Activated CD4-positive, alpha-beta T cell treated with anti-CD3 and anti-CD28 coated beads, Interleukin-10, Interleukin-2, amounts not matched to agents 100 ng/mL and 50 ng/mL, durations not matched to agents 16 hours and 8 hours (primary cell): ENCODE data around the gene CHRM4.

Source experiments
- DNase-seq: peaks from one replicate; pipeline ENCODE4 v3.0.0-alpha.2; 2020

Gene CHRM4

GRCh38 chr11:46402957-46403902, 11.7 kb upstream of the CHRM4 start:
- no peak for DNase-seq

- no peak for DNase-seq
These were observed 6.0 kb upstream of the CHRM4 start for GRCh38 chr11:46397526-46397925.

GRCh38 chr11:46393759-46394158, 2.2 kb upstream of the CHRM4 start:
- DNase-seq = no peak

DNA sequence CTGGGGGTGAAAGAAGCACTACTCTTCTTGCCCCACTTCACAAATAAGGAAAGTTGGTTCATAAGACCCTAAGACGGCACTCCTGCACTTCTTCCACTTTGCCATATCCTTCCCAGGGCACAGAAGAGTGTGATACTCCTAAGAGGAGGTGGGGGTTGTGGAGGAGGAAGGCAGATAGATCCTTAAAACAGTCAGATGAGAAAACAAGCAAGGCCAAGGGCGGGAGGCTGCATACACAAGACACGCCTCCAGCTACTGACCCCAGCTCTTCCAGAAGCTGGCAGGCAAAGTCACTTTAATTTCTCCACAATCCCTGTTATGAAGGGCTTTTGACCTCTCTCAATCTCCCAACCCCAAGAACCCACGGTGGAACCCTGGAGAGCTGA, 1.6 kb upstream of the CHRM4 start:
- DNase-seq = no peak

GRCh38 chr11:46392421-46393230, 1.1 kb upstream of the CHRM4 start:
- peak; percentile 76 for DNase-seq

DNA sequence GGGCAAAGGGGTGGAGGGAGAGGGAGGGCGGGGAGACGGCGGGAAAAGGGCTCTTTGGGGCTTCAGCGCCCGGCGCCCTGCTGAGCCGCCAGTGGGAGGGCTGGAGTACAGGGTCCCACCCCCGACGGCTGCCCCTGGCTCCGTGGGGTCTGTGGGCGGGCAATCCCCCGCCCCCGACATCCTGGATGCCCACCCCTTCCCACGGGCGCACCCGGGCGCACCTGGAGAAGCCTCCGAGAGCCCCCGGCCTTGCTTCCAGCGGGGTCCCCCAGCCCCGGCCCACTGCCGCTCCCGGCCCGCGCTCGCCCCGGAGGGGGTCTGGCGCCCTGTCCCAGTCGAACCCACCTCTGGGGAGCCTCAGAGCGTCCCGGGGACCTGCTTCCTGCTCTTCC, 394 bp downstream of the CHRM4 start:
- no peak for DNase-seq

DNA sequence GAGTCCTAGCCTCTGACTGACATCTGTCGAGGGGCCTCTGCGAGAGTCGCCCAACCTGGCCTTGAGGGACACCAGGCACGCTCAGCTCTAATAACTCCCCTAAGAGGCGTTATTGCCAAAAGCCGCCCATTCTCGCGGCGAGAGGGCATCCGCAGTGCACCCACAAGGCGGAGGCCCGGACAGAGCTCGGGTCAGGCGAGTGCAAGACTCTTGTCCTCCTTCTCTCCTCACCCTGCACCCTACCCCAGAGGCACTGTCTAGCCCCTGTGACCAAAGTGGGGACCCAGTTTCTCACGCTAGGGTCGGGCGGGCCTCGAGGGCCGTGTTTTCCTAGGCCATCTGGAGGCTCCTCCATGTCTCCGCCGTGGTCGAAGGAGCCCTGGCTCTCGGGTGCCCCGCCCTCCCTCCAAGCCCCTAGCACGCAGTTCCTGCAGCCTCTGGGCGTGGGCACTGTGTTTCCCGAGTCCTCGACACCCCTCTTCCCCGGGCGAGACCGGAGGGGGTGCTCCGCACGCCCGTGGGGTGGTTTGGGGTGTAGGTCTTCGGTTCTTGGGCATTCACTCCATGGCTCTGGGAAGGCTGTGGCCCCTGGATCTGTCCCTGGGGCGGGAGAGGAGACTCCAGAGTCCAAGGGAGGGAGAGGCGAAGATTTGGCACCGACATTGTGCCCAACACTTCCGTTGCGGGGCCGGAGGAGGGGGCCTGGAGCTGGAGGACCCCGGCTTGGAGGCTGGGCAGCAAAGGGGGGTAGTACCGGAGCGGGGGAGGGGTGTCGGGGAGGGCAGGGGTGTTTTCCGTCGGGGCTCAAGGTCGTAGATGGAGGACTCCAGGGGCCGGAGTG, 1.0 kb downstream of the CHRM4 start:
- no peak for DNase-seq

GRCh38 chr11:46389450-46390330, 1.9 kb downstream of the CHRM4 start:
- DNase-seq = peak; percentile 76

DNA sequence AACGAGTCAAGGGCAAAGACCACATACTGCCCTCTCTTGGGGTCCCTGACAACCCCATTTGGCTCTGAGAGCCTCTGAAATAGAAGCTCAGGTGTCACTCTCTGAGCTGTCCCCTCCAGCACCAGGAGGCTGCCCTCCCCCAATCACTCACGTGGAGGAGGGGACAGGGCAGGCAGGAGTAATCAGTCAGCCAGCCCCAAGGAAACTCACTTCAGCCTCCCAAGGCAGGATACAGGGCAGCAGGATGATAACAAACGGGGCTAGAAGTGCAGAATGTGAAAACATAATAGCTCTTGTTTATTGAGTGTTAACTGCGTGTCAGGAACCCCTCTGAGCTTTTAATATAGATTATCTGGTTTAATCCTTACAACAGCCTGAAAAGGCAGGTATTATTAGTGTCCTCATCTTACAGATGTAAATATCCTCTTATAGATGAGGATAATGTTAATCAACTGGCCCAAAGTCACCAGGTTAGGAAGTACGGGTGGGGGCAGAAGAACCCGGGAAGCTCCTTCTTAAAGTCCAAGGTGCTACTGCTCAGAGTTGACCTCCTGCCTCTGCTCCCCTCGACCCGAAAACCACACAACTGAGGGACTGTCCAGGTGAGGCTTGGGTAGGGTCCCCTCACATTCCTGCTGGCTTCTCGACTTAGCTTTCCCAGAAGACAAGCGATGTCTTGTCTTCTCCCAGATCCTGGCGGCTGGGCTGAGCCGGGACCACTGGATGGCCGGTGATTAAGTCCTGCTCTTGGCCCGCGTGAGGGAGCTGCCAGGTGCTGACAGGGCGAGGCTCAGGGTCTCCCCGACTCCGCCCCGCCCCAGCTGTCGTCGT, 2.7 kb downstream of the CHRM4 start:
- DNase-seq = no peak

DNA sequence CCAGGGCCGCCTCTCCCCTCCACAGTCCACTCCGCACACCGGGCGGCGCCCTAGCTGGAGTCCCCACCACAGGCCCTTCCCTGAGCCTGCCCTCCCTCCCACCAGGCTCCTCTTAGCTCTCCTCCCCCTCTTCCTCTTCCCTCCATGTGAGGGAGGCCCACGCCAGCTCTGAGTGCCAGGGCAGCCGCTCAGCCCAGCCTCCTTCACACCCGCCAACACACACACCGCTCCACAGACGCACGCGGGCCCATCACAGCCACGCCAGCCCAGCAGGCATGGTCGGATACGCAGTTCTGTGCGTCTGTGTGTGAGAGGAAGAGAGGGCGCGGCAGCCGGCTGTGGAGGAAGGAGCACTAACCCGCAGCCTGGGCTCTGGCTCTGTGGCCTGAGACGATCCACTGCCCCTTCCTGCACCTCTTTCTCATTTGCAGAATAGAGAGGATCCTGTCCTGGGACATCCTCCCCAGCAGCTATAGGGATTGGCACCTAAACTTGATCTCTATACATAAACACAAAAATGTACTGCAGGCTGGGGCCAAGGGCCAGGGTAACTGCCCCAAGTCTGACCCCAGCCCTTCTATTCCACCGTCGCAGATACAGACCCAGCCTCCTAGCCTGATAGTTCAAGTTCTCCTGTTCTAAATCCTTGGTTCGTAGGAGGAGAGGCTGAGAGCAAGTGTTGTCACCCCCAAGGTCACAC, 3.5 kb downstream of the CHRM4 start:
- DNase-seq = no peak

- DNase-seq = no peak
These were observed 4.1 kb downstream of the CHRM4 start for GRCh38 chr11:46387456-46387855.

- no peak for DNase-seq
These were observed 4.9 kb downstream of the CHRM4 start for GRCh38 chr11:46386674-46387073.

DNA sequence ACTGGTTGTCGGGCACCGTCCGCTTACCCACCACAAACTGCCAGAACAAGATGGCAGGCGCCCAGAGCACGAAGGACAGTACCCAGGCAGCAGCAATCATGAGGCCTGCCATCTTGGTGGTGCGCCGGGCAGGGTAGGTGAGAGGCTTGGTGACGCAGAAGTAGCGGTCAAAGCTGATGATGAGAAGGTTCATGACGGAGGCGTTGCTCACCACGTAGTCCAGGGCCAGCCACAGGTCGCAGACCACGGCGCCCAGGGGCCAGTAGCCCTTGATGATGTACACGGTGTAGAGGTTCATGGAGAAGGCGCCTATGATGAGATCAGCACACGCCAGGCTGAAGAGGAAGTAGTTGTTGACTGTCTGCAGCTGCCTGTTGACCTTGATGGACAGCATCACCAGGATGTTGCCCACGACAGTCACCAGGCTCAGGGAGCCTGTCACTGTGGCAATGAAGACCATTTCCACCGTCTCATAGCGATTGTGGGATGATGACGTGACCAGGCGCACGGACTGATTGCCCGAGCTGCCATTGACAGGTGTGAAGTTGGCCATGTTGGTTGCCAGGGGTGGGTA, 5.5 kb downstream of the CHRM4 start:
- DNase-seq = no peak

- no peak for DNase-seq
These were observed 6.2 kb downstream of the CHRM4 start for GRCh38 chr11:46385169-46386004.

- DNase-seq = no peak
These were observed 7.4 kb downstream of the CHRM4 start for GRCh38 chr11:46383974-46384701.

DNA sequence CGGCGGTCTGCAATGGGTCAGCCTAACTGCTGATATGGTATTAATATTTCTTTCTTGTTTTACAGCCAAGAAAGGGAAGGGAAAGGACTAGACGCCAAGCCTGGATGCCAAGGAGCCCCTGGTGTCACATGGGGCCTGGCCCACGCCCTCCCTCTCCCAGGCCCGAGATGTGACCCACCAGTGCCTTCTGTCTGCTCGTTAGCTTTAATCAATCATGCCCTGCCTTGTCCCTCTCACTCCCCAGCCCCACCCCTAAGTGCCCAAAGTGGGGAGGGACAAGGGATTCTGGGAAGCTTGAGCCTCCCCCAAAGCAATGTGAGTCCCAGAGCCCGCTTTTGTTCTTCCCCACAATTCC, 8.2 kb downstream of the CHRM4 start:
- DNase-seq = no peak

DNA sequence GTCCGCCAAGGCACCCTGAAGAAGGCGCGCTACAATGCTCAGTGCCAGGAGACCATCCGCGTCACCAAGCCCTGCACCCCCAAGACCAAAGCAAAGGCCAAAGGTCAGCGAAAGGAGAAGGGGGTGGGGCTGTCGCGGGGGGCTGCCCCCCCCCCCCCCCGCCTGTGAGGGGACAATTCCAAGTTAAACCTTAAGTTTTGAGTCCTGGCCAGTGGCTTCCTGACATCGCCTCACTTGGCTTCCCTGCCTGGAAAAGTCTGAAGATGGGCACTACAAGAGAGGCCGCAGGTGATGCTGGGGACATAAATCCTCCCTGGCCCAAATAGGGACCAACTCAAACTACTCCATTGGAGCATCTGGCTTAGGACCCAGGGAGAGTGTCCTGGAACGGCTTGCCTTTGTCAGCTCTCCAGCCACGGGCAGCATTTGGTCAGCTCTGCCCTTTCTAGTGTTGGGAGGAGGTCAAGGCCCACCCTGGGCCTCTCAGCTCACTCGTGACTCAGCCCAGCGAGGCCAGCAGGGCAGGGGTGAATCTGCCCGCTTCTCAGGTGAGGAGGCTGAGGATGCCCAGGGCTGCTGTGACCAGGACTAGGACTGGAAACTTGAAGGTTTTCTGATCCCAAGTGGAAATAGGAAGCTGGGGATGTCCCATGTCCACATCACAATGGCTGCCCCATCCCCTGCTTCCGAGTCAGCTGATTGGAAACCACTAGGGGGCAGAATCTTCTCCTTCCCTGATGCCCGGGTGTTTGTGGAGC, 8.8 kb downstream of the CHRM4 start:
- no peak for DNase-seq
